ENCODE results near the gene PAX6.

The PAX6 gene

DNA sequence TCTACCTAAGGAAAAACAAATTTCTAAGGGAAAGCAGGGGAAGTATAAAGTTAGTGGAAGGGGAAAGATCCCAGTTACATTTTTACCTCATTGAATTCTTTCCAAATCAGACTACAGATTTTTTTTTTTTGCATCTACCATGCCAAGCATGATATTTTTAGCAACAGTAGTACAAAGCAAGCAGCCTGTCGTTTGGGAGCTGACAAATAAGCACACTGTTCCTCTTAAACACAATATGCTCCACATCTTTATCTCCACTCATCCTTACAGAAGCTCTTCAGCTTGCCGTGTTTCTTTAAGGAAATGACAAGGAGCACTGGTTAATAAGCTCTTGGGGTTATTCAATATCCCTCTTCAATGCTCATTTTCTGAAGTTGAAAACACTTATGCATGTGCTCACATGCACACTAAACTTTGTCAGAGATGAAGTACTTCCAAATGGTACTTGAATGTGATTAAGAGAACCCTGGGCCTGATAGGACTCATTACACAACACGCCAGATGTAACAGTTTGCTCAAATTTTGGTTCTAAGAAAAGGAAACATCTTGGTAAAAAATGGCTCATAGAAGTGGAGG, 53.8 kb downstream of the PAX6 start:
- no peak for TF ChIP-seq ZBTB7A (IDR thresholded peaks at IDR 0.05; ENCODE audit: low read depth)
- no peak for TF ChIP-seq FOXM1 (IDR thresholded peaks at IDR 0.05; ENCODE audit: borderline replicate concordance, low read depth)
- no peak for TF ChIP-seq TCF12 (IDR thresholded peaks at IDR 0.05; ENCODE audit: low read depth)
- TF ChIP-seq USF1 (IDR thresholded peaks at IDR 0.05), result no peak
- no peak for TF ChIP-seq TAF1 (IDR thresholded peaks at IDR 0.05; ENCODE audit: low read depth)
- TF ChIP-seq CREB1 (IDR thresholded peaks at IDR 0.05; ENCODE audit: low read depth), result no peak
- no peak for TF ChIP-seq MAX (IDR thresholded peaks at IDR 0.05)

- no peak for TF ChIP-seq YY1 (IDR thresholded peaks at IDR 0.05; ENCODE audit: low read depth)
Measured at GRCh38 chr11:31747581-31747980, 63.5 kb downstream of the PAX6 start.

- TF ChIP-seq CEBPB (IDR thresholded peaks at IDR 0.05), result no peak
- TF ChIP-seq, protein P1, sequence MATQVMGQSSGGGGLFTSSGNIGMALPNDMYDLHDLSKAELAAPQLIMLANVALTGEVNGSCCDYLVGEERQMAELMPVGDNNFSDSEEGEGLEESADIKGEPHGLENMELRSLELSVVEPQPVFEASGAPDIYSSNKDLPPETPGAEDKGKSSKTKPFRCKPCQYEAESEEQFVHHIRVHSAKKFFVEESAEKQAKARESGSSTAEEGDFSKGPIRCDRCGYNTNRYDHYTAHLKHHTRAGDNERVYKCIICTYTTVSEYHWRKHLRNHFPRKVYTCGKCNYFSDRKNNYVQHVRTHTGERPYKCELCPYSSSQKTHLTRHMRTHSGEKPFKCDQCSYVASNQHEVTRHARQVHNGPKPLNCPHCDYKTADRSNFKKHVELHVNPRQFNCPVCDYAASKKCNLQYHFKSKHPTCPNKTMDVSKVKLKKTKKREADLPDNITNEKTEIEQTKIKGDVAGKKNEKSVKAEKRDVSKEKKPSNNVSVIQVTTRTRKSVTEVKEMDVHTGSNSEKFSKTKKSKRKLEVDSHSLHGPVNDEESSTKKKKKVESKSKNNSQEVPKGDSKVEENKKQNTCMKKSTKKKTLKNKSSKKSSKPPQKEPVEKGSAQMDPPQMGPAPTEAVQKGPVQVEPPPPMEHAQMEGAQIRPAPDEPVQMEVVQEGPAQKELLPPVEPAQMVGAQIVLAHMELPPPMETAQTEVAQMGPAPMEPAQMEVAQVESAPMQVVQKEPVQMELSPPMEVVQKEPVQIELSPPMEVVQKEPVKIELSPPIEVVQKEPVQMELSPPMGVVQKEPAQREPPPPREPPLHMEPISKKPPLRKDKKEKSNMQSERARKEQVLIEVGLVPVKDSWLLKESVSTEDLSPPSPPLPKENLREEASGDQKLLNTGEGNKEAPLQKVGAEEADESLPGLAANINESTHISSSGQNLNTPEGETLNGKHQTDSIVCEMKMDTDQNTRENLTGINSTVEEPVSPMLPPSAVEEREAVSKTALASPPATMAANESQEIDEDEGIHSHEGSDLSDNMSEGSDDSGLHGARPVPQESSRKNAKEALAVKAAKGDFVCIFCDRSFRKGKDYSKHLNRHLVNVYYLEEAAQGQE (IDR thresholded peaks at IDR 0.05; ENCODE audit: low read depth), result no peak
- no peak for TF ChIP-seq TEAD4 (IDR thresholded peaks at IDR 0.05)
- TF ChIP-seq EP300 (IDR thresholded peaks at IDR 0.05; ENCODE audit: borderline replicate concordance), result no peak
- TF ChIP-seq CREB1 (IDR thresholded peaks at IDR 0.05; ENCODE audit: low read depth), result no peak
- no peak for TF ChIP-seq EGR1 (IDR thresholded peaks at IDR 0.05)
- TF ChIP-seq YY1 (IDR thresholded peaks at IDR 0.05; ENCODE audit: low read depth), result no peak
Measured at GRCh38 chr11:31740131-31740530, 71.0 kb downstream of the PAX6 start.
